ENCODE measurements around the gene PRAC1.

The PRAC1 gene

DNA sequence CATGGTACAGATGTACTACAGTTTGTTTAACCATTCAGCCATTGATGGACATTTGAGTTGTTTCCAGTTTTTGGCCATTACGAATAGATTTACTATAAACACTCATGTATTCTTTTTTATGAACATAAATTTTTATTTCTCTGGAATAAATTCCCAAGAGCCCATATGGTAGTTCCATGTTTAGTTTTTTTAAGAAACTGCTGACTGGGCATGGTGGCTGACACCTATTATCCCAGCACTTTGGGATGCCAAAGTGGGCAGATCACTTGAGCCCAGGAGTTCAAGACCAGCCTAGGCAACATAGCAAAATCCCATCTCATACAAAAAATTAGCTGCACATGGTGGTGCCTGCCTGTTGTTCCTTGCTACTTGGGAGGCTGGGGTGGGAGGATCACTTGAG lies 30.3 kb downstream of the PRAC1 start:
- DNase-seq = no peak

DNA sequence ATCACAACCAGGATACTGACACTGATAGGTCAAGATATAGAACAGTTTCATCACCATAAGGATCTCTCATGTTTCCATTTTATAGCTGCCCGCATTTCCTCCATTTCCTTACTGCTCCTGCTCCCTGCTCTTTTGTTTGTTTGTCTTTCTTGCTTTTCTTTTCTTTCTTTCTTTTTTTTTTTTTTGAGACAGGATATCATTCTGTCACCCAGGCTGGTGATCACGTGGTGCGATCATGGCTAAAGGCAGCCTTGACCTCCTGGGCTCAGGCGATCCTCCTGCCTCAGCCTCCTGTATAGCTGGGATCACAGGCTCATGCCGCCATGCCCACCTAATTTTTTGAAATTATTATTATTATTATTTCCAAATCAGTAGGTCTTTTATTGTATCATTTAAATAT lies 31.7 kb downstream of the PRAC1 start:
- DNase-seq = no peak

DNA sequence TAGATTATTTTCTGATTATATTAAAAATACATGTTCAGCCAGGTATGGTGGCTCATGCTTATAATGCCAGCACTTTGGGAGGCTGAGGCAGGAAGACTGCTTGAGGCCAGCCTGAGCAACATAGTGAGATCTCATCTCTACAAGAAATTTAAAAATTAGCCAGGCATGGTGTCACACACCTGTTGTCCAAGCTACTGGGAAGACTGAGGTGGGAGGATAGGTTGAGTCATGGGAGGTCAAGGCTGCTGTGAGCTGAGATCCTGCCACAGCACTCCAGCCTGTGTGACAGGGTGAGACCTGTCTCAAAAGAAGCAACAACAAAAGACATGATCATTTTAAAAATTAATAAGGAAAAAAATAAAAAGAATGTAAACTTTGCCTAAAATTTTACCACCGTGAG lies 40.7 kb downstream of the PRAC1 start:
- DNase-seq = no peak

DNA sequence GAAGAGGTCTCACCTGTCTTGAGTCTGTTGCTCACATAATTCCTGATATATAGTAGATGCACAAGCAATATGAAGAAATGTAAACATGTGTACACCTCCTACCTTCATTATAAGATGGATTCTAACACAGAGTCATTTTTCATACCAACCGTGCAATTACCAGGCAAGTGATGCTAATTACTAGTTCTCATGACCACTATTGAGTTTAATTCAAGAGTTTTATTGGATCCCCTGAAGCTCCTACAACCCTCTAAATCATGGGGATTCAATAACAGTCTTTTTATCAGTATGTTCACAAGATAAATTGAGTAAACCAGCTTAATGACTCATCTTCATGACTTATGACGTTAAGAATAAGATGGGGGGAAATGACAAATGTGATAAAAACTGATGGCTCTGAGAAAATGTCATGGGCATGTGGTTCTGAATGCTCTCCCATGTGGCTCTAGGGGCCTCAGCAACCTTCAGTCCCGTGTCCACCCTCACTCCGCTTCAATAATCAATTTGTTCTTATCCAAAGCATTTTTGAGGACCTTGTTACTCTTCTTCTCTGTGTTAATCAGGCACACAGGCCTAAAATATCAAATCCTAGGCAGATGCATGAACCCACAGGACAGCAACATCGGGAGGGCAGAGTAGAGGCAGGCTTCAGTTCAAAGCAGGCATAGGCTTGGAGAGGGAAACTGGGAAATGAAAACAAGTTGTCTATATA lies 42.8 kb downstream of the PRAC1 start:
- DNase-seq = no peak

DNA sequence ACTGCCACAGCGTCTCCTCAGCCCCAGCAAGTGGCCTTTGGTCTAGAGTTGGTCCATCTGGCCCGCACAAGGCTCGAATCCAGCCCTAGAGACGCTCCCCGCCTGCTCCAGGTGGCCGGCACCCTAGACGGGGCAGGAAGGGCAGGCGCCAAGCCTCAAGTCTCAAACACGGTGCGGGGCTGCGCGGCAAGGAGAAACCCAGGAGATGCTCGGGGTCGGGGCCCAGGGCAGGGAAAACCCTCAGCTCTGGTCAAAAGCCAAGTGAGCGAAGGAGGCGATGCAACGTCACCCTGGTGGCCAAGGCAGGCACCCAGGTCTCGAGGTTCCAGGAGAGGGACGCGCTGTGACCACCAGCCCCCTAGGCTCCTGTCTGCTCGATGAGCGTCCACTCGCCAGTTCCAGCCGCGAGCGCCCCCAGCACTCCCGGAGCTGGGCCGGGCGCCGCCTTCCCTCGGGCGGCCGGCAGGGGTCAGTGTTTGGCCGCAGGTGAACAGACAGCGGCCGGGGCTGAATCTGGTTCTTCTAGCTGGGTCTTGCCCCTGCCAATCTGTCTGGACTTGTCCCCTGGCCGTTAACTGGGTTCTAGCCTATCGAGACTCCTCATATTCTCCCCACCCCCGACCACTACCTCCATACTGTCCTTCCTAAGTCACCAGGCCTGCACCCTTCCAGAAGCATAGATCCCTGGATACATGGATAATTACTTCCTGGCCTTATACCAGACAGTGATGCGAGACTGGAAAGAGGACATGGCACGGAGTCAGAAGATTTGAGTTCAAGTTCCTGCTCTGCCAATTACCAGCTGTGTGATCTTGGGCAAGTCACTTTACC lies 44.0 kb downstream of the PRAC1 start:
- peak; percentile 42 to 69 (median 48) for DNase-seq

DNA sequence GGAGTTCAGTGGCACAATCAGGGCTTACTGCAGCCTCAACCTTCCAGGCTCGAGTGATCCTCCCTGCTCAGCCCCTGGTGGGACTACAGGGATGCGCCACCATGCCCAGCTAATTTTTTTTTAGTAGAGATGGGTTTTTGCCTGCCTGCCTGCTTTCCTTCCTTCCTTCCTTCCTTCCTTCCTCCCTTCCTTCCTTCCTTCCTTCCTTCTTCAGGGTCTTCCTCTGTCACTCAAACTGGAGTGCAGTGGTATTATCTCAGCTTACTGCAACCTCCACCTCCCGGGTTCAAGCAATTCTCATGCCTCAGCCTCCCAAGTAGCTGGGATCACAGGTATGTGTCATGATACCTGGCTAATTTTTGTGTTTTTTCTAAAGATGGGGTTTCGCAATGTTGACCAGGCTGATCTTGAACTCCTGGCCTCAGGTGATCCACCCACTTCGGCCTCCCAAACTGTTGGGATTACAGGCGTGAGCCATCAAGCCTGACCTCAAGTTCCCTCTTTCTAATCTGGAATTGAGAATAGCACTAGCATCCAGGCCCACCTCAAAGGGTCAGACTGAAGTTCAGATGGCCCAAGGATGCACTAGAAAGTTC lies 45.3 kb downstream of the PRAC1 start:
- DNase-seq = no peak

DNA sequence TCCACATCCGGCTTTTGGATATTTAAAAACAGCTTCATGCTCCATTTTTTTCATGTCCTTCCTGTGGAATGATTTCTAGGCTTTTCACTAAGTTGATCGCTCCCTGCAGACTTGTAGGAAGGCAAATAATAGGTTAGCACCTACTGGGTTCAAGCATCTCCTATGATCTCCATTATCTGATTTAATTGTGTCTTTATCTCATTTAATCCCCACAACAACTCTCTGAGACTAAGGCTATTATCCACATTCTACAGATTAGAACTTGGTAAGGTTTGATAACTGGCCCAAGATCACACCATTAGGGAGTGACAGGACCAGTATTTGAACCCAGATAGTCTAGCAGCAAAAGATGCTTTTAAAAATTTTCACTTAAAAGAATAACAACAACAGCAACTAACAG lies 50.0 kb downstream of the PRAC1 start:
- no peak for DNase-seq

Measured in activated naive CD4-positive, alpha-beta T cell (primary cell).